GM19240 (cell line): Measurements from ENCODE around the gene DYNC1LI1.

Source experiments
- DNase-seq: peaks from one replicate; pipeline ENCODE4 v3.0.0; 2011; ENCODE audit warnings: low spot score; ENCODE audit not compliant: insufficient read length

Gene DYNC1LI1

GRCh38 chr3:32493437-32494414 lies 76.9 kb downstream of the DYNC1LI1 start:
- DNase-seq: peak; percentile 44

GRCh38 chr3:32492684-32493436 lies 77.8 kb downstream of the DYNC1LI1 start:
- DNase-seq: no peak

GRCh38 chr3:32488474-32489008 lies 82.1 kb downstream of the DYNC1LI1 start:
- no peak for DNase-seq

GRCh38 chr3:32487781-32488473 lies 82.7 kb downstream of the DYNC1LI1 start:
- DNase-seq: no peak

- DNase-seq: no peak
Observed at GRCh38 chr3:32484436-32484835, 86.2 kb downstream of the DYNC1LI1 start.

GRCh38 chr3:32483772-32484171 lies 86.9 kb downstream of the DYNC1LI1 start:
- no peak for DNase-seq

GRCh38 chr3:32482693-32483092 lies 88.0 kb downstream of the DYNC1LI1 start:
- no peak for DNase-seq

- DNase-seq: no peak
Observed at GRCh38 chr3:32481791-32482631, 88.6 kb downstream of the DYNC1LI1 start.

- DNase-seq: no peak
Observed at GRCh38 chr3:32480604-32481003, 90.1 kb downstream of the DYNC1LI1 start.
